B cell (primary cell): ENCODE measurements around the gene PI4KA. TPM values are rescaled to one million over a fixed set of nuclear protein-coding genes. Genes with fewer than 3 reads are reported as not detected.

Experiments
- ATAC-seq: fragments of 200-7000 bp; cut with Tn5 transposase; one replicate; pipeline ENCODE4 v1.10.0; 2021; ENCODE audit warnings: low read depth, mild to moderate bottlenecking, moderate number of reproducible peaks, moderate library complexity
- CTCF ChIA-PET: fragments of 350-600 bp; sonication (Branson Sonifier 250); formaldehyde crosslinking; loops from one replicate; lab custom pipeline; 2021; ENCODE audit warnings: antibody characterized with exemption, inconsistent platforms; lab: Charles Lee
- POLR2A ChIA-PET: fragments of 350-600 bp; sonication (Branson Sonifier 250); formaldehyde crosslinking; loops from one replicate; lab custom pipeline; 2021; ENCODE audit warnings: antibody characterized with exemption; lab: Charles Lee
- DNase-seq: peaks from one replicate; pipeline ENCODE4 v3.0.0; 2013
- H2AFZ ChIP-seq: 2 replicates; pipeline ENCODE4 v1.6.1; 2012; ENCODE audit warnings: mild to moderate bottlenecking, low read depth, low read length; ENCODE audit not compliant: insufficient read depth, poor library complexity, severe bottlenecking
- H3K27ac ChIP-seq, 2 donors: 1 replicate in 1 of 2; 2 replicates in 1 of 2; pipeline ENCODE4 v1.5.1; 2012 to 2013; ENCODE audit warnings: low read length in 2 of 2, mild to moderate bottlenecking in 2 of 2, moderate library complexity in 1 of 2
- H3K27me3 ChIP-seq, 4 experiments: fragments of 200-600 bp in 1 of 4; sonication (generic) in 1 of 4; replicated peaks in 1 of 4; 1 replicate in 2 of 4; 2 replicates in 2 of 4; pipeline versions ENCODE4 v1.6.1 to v1.7.0; 2013 to 2016; ENCODE audit warnings: low read length in 3 of 4, mild to moderate bottlenecking in 2 of 4, mixed read lengths in 1 of 4, moderate library complexity in 1 of 4; ENCODE audit not compliant: insufficient read depth in 4 of 4, control insufficient read depth in 3 of 4; ENCODE audit errors: control extremely low read depth in 1 of 4
- H3K36me3 ChIP-seq, 2 experiments: replicated peaks in 1 of 2; 1 replicate in 1 of 2; 2 replicates in 1 of 2; pipeline versions ENCODE4 v1.6.1 to v1.7.1; 2013; ENCODE audit warnings: low read length in 1 of 2; ENCODE audit not compliant: insufficient read depth in 2 of 2, control insufficient read depth in 1 of 2; ENCODE audit errors: control extremely low read depth in 1 of 2, extremely low read depth in 1 of 2
- H3K4me1 ChIP-seq, 2 donors: fragments of 200-600 bp in 1 of 2; sonication (generic) in 1 of 2; 1 replicate in 1 of 2; 2 replicates in 1 of 2; pipeline versions ENCODE4 v1.5.1 to v1.6.1; 2013 to 2017; ENCODE audit warnings: low read length in 2 of 2; ENCODE audit not compliant: control insufficient read depth in 2 of 2, insufficient read depth in 2 of 2
- H3K4me2 ChIP-seq: replicated peaks from 2 replicates; pipeline ENCODE3; 2012; ENCODE audit warnings: mild to moderate bottlenecking, low read depth, low read length; ENCODE audit not compliant: poor library complexity, severe bottlenecking
- H3K4me3 ChIP-seq, 5 experiments: fragments of 200-600 bp in 1 of 5; sonication (generic) in 1 of 5; 1 replicate in 3 of 5; 2 replicates in 2 of 5; pipeline versions ENCODE4 v1.5.1 to v1.7.0; 2011 to 2016; ENCODE audit warnings: low read length in 4 of 5, mild to moderate bottlenecking in 4 of 5, low read depth in 2 of 5, control low read depth in 1 of 5, moderate library complexity in 1 of 5; ENCODE audit not compliant: insufficient read depth in 1 of 5; ENCODE audit errors: control extremely low read depth in 1 of 5, extremely low read depth in 1 of 5
- H3K79me2 ChIP-seq: fragments of 200-600 bp; sonication (generic); one replicate; pipeline ENCODE4 v1.6.0; 2016; ENCODE audit warnings: low read length; ENCODE audit not compliant: control insufficient read depth, insufficient read depth
- H3K9ac ChIP-seq: fragments of 200-600 bp; sonication (generic); 2 replicates; pipeline ENCODE4 v1.6.1; 2017; ENCODE audit warnings: mild to moderate bottlenecking, low read length, moderate library complexity
- H3K9me3 ChIP-seq, 3 donors: one replicate each; pipeline versions ENCODE4 v1.6.1 to v1.7.1; 2013; ENCODE audit warnings: low read length in 2 of 3; ENCODE audit not compliant: control insufficient read depth in 2 of 3, insufficient read depth in 1 of 3; ENCODE audit errors: control extremely low read depth in 1 of 3
- H4K20me1 ChIP-seq: 2 replicates; pipeline ENCODE4 v1.6.0; 2012; ENCODE audit warnings: mild to moderate bottlenecking, low read length; ENCODE audit not compliant: insufficient read depth, control insufficient read depth, poor library complexity, severe bottlenecking
- H3K27ac Mint-ChIP-seq: one replicate; pipeline ENCODE4 v1.8.0; 2021; ENCODE audit warnings: mixed read lengths
- H3K27me3 Mint-ChIP-seq: one replicate; pipeline ENCODE4 v1.8.0; 2021; ENCODE audit warnings: mixed read lengths
- H3K4me1 Mint-ChIP-seq: one replicate; pipeline ENCODE4 v1.8.0; 2021; ENCODE audit warnings: mixed read lengths
- H3K4me3 Mint-ChIP-seq: one replicate; pipeline ENCODE4 v1.8.0; 2021; ENCODE audit warnings: mixed read lengths
- H3K9me3 Mint-ChIP-seq: one replicate; pipeline ENCODE4 v1.8.0; 2022; ENCODE audit warnings: mixed read lengths; ENCODE audit not compliant: insufficient read depth
- CTCF ChIP-seq: fragments of 200-600 bp; IDR thresholded peaks from one replicate; pipeline ENCODE4 v1.8.0; 2022; ENCODE audit warnings: antibody characterized with exemption, mild to moderate bottlenecking
- EZH2 ChIP-seq: IDR thresholded peaks from 2 replicates; pipeline ENCODE4 v1.6.1; 2012; ENCODE audit warnings: borderline replicate concordance, low read depth, mild to moderate bottlenecking, moderate library complexity, low read length; ENCODE audit not compliant: insufficient read depth, poor library complexity, severe bottlenecking
- WGBS: methylation state at CpG from one replicate; pipeline ENCODE4 v1.1.5; 2013; ENCODE audit warnings: missing lambda C conversion rate; ENCODE audit not compliant: insufficient coverage; 5-methylcytosine and 5-hydroxymethylcytosine counted together
- intact Hi-C: fragments of 100-400 bp; cut with micrococcal nuclease; formaldehyde crosslinking; loops from one replicate; pipeline ENCODE4 v1.10.0; 2022
- polyA plus RNA-seq: library from polyadenylated mRNA; depleted of rRNA; stranded (reverse); fragments of >200 nt; gene quantifications from 2 replicates; pipeline ENCODE4 v1.2.3, GENCODE V29; 2012
- total RNA-seq, 2 donors: library from RNA; stranded (reverse); fragments of 120-200 nt in 1 of 2; gene quantifications; 1 replicate in 1 of 2; 2 replicates in 1 of 2; pipeline versions ENCODE4 v1.2.3 to v1.2.4, GENCODE V29; 2013 to 2022

Gene PI4KA
- total and polyA plus RNA-seq, 2 donors (not counting 1 experiment from before 2014, with no cell fraction given): 85.9 to 156 TPM

GRCh38 chr22:20764729-20765128 is 93.9 kb downstream of the PI4KA start:
- CTCF ChIA-PET: interaction anchor here (2.0 kb wide), 1 partner anchor 20 kb away, joined by 7 read pairs; no protein-coding TSS in a partner anchor
- no peak overlapping the region for H3K27ac Mint-ChIP-seq
- H3K36me3 ChIP-seq: peaks cover 3 to 58% of the 10 kb centered on the region in 2 experiments

GRCh38 chr22:20764471-20764720 is 94.2 kb downstream of the PI4KA start:
- Histone ChIP-seq H3K9me3 (peaks cover 0 to 4% (median 0%) of the 10 kb centered on the region in 3 donors), H2AFZ (no peak overlapping the region), H3K4me2 (no peak overlapping the region), H3K27ac (no peak overlapping the region), H3K27me3 (no peaks in the 10 kb centered on the region), H3K79me2 (no peaks in the 10 kb centered on the region), H3K4me1 (no peaks in the 10 kb centered on the region), H3K4me3 (no peak overlapping the region), H4K20me1 (no peaks in the 10 kb centered on the region), H3K9ac (no peak overlapping the region), H3K36me3 (peaks cover 3 to 58% of the 10 kb centered on the region in 2 experiments)
- DNase-seq: no peak
- intact Hi-C loops: no loop called here
- POLR2A ChIA-PET: no interaction called here
- 84% methylated on average over 7 of the region's 7 CpGs for WGBS
- ATAC-seq: no peak
- Mint-ChIP-seq H3K27ac (no peak overlapping the region), H3K27me3 (no peaks in the 10 kb centered on the region), H3K9me3 (no peaks in the 10 kb centered on the region), H3K4me3 (no peak overlapping the region), H3K4me1 (no peaks in the 10 kb centered on the region)
- TF ChIP-seq CTCF (no peak), EZH2 (no peak)
- CTCF ChIA-PET: interaction anchor here (2.0 kb wide), 1 partner anchor 20 kb away, joined by 7 read pairs; no protein-coding TSS in a partner anchor

More at GRCh38 chr22:20764729-20765128, 93.9 kb downstream of the PI4KA start:
- Histone ChIP-seq H3K4me2 (no peak overlapping the region), H3K9ac (no peak overlapping the region), H3K9me3 (peaks cover 0 to 5% (median 0%) of the 10 kb centered on the region in 3 donors), H3K27me3 (no peaks in the 10 kb centered on the region), H3K4me3 (no peak overlapping the region), H2AFZ (no peak overlapping the region), H3K27ac (no peak overlapping the region), H3K4me1 (no peaks in the 10 kb centered on the region), H3K79me2 (no peaks in the 10 kb centered on the region), H4K20me1 (no peaks in the 10 kb centered on the region)
- 98% methylated on average over 10 of the region's 10 CpGs for WGBS
- Mint-ChIP-seq H3K9me3 (no peaks in the 10 kb centered on the region), H3K4me1 (peaks cover 2% of the 10 kb centered on the region), H3K4me3 (no peak overlapping the region), H3K27me3 (no peaks in the 10 kb centered on the region)
- TF ChIP-seq CTCF (no peak), EZH2 (no peak)
- intact Hi-C loops: no loop called here
- ATAC-seq: no peak
- POLR2A ChIA-PET: no interaction called here
- no peak for DNase-seq
